Stimulated activated CD4-positive, alpha-beta T cell treated with anti-CD3 and anti-CD28 coated beads, Interleukin-4, amount 100 ng/mL, for 48 hours (primary cell): ENCODE results near the gene MAGI1.
"Not testable (repeated sequence)": the region's sequence is repeated elsewhere in the genome, so short reads cannot be mapped to it uniquely, and the experiment has no call there.

Source experiments
- DNase-seq, 2 donors: peaks; one replicate each; pipeline ENCODE4 v3.0.0-alpha.2; 2020; ENCODE audit warnings: low read depth in 2 of 2

Gene MAGI1

DNA sequence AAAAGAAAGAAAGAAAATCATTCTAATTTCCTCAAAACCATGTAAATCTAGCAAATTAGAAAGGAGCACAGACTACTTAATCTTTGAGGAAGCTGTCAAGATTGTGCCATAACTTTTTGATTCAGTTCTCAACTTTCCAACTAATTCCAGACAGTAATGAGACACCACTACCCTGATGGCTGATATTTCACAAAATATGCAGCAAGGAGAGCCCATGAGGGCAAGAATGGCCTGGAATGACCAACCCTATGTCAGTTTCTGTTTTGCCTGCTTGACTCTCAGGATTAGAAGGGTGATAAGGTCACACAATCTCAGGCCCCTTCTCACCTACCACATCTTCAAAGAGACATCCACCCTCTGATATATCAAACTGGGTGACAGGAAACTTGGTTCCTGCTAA lies 134.7 kb downstream of the MAGI1 start:
- no peak for DNase-seq

- no peak for DNase-seq
These were observed 136.4 kb downstream of the MAGI1 start for GRCh38 chr3:65902304-65902793.

GRCh38 chr3:65901226-65901625 lies 137.5 kb downstream of the MAGI1 start:
- DNase-seq, result no peak

GRCh38 chr3:65899226-65899625 lies 139.5 kb downstream of the MAGI1 start:
- no peak for DNase-seq

DNA sequence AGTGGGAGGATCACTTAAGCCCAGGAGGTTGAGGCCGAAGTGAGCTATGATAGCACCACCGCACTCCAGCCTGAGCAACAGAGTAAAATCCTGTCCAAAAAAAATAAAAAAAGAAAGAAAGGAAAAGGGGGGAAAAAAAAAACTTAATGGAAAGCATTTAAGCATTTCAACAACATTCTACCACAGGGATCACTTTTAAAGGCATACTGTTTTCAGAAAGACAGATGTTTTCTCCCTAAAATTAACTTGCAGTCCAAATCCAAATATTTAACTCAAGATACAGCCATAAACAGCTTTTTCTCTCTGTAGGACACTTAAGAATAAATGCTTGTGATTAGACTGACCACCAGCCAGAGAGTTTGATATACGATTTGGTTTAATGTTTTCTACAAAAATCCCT lies 141.0 kb downstream of the MAGI1 start:
- no peak for DNase-seq

GRCh38 chr3:65896321-65896720 lies 142.4 kb downstream of the MAGI1 start:
- DNase-seq, result no peak

DNA sequence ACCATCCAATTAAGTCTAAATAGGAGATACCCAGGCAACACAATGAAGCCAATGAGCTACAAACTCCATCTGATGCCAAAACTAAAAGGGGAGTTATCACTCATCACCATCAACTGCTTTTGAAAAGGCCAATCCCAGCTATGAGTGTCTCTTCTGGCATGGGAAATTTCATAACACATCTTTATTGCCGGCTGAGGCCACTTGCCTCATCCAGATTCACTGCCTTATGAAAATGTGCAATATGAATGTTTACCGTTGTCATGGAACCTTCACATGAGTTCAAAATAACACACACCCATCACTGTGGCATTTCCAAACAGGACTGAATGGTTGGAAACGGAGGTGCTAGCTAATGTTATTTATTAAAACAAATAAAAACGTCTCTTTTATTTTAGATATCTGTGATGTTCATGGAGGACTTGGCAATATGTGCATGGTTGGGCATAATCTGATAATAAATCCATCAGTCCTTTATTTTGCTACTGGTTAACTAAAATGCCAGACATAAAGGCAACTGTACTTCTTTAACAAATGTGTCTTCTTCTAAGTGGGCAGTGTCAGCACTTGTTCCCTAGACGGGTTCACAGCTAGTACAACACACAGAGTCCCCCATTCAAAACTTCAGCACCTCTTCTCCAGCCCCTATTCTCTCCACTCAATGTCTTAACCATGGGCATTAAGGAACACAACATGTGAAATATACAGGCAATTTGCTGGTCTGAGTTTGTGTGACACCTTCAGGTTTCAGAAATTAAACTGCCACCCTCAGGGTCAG lies 143.9 kb downstream of the MAGI1 start:
- no peak for DNase-seq

DNA sequence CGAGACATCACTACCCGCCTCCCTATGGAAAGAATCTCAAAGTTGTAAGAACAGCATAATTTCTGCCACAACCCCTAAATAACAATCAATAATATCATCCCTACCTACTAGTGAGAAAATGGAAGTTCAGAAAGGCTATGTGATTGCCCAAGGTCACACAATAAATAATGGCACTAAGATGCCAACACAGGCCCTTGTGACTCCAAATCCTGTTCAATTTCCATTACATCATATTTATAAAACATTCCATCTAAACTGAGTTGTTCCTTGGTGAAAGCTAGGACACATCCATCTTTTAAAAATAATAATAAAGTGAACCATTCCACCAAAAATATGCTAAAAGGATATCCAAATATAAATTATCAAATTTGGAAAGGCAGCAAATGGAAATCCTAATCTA lies 144.6 kb downstream of the MAGI1 start:
- DNase-seq, result no peak

GRCh38 chr3:65893631-65894030 lies 145.1 kb downstream of the MAGI1 start:
- DNase-seq, result no peak

GRCh38 chr3:65891477-65891876 lies 147.2 kb downstream of the MAGI1 start:
- DNase-seq, result not testable (repeated sequence)

- DNase-seq, result no peak
These were observed 148.4 kb downstream of the MAGI1 start for GRCh38 chr3:65890328-65890727.

DNA sequence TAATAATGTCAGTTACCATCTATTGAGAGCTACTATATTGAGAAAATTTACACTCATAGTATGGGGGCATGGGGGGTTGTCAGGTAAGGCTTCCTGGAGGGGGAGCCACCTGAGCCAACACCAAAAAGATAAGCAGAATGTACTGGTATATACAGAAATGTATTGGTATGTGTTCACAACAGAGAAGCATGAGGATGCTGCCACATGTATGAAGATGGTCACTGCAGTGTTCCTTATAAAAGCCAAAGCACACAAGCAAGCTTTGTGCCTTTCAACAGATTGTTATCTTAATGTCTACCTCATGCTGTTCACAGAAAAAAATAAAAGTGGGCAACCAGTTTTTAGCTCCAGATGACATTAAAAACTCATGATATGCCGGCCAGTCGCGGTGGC lies 149.0 kb downstream of the MAGI1 start:
- DNase-seq, result no peak

- DNase-seq, result no peak
These were observed 149.6 kb downstream of the MAGI1 start for GRCh38 chr3:65888980-65889706.

- no peak for DNase-seq
These were observed 150.5 kb downstream of the MAGI1 start for GRCh38 chr3:65888196-65888595.

- no peak for DNase-seq
These were observed 152.3 kb downstream of the MAGI1 start for GRCh38 chr3:65886391-65886790.

DNA sequence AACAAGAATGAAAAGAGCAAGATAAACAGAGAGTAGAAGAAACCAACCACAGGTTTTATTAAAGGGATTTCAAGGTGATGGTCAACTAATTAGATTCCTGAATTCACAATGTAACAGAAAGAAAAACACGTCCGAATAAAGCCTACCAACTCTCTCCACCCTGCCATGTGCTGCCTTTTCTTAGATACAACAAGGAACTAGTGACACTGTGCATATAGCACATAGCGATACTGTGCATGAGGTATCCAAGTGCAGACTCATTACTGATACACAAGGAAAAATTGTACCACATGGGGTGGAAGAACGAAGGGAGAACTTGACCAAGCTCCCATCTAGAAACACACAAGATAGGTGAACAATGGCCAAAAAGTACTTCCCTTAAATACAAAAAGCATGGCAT lies 154.6 kb downstream of the MAGI1 start:
- DNase-seq, result no peak

DNA sequence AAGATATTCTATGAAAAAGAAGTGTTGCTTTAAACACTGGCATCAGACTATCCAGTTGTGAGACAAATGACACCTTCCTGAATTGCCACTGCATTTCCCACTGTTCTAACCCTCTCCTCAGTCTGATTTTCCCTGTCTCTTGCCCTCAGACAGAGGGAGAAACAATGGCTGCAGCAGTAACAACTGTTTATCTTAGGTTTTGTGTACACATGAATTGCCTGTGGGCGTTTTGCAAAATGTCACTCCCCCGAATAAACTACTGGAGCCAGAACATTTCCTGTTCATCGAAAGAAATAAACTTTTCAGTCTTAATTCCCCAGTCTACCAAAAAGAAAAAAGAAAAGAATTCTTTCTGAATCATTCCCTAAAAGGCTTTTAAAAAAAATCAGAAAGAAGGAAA lies 155.1 kb downstream of the MAGI1 start:
- no peak for DNase-seq

DNA sequence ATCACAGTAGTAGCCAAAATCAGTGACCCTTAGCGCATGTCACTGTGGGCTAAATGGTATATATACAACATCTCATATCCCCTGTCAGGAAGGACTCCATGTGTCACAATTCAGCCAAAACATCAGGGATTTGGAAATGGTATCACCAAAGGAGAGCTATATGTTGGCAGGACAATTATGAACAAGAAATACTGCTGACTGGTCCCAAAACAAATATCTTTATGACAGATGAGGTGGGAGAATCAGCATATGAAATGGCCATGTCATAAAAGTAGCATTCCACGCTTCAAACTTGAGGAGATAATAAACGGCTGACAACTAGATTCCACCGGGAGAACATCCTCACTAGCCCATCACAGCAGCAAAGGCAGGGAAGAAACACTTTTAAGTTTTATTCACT lies 158.4 kb downstream of the MAGI1 start:
- DNase-seq, result no peak

DNA sequence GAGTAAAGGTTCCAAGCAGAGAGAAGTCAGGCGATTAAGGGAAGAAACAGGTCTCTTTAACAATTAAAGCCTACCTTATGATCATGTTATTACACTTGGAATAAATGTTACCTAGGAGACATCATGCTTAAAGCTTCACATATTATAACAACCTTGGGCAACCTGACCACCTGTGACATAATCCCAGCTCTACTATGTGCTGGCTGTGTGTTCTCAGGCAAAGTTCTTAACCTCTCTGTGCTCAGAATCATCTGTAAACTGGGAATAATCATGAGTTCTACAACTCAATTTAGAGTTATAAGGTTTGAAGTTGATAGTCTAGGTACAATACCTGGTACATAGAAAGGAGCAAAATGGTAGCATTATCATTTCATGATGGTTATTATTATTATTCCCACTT lies 159.3 kb downstream of the MAGI1 start:
- DNase-seq, result no peak

DNA sequence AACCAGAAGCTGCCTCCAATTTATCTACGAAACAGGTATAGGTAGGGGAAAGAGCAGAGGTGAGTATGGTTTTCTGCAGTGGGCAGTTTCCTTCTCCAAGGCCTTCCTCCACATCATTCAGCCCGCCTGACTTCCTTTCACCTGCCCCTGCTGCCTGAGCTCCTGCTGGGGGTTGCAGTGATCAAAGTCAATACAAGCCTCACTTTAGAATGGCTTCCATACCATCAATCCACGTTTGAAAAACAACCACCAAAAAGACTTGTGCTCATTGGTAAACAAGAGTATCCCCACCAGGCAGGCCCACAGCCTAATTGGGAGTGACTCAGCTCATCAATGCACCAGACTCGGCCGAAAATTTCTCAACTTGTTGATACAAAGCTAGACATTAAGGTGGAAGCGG lies 159.9 kb downstream of the MAGI1 start:
- DNase-seq, result no peak

DNA sequence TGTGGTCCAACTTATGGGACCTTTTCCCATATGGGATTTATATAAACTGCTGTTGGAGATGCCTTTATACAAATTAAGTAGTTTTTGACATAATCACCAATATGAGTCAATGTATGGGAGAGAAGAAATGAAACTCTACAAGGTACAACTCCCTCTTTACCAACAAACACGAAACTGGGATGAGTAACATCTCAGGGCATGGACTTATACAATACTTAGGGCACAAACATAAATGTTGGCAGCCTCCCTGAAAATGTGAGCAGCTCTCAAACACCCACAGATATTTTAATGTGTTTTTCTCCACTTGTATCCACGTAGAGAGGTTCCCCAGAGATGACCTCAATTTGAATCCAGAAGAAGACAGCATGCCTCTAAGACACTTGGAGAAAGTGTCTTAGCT lies 161.6 kb downstream of the MAGI1 start:
- DNase-seq, result no peak

- DNase-seq, result no peak
These were observed 162.7 kb downstream of the MAGI1 start for GRCh38 chr3:65876028-65876420.

- no peak for DNase-seq
These were observed 163.2 kb downstream of the MAGI1 start for GRCh38 chr3:65875393-65876027.
